GM23338 (cell line): Measurements from ENCODE around the gene DLGAP4. TPM values are rescaled to one million over a fixed set of nuclear protein-coding genes. Genes with fewer than 3 reads are reported as not detected.

Experiments used
- CREB1 ChIP-seq: fragments of 250-450 bp; sonication (Bioruptor Pico); IDR thresholded peaks from 2 replicates; pipeline ENCODE4 v1.5.0; 2020; ENCODE audit warnings: low read depth, mild to moderate bottlenecking, moderate library complexity
- ETS1 ChIP-seq: IDR thresholded peaks from 2 replicates; pipeline ENCODE4 v1.6.1; 2016; ENCODE audit warnings: antibody characterized with exemption
- EZH2 ChIP-seq: fragments of 200-600 bp; sonication (generic); IDR thresholded peaks from one replicate; pipeline ENCODE4 v1.8.0; 2017; ENCODE audit warnings: antibody characterized with exemption, mild to moderate bottlenecking, low read depth; ENCODE audit not compliant: unreplicated experiment
- JUNB ChIP-seq: IDR thresholded peaks from one replicate; pipeline ENCODE4 v1.6.1; 2016; ENCODE audit warnings: antibody characterized with exemption; ENCODE audit not compliant: unreplicated experiment
- POLR2AphosphoS5 ChIP-seq: IDR thresholded peaks from 2 replicates; pipeline ENCODE4 v1.6.1; 2016; ENCODE audit warnings: antibody characterized with exemption, low read depth
- REST ChIP-seq: IDR thresholded peaks from one replicate; pipeline ENCODE4 v1.6.1; 2018; ENCODE audit warnings: antibody characterized with exemption; ENCODE audit not compliant: unreplicated experiment
- ZNF331 ChIP-seq: fragments of 250-450 bp; sonication (Bioruptor Pico); IDR thresholded peaks from 2 replicates; pipeline ENCODE4 v1.5.0; 2020; ENCODE audit warnings: low read depth, mild to moderate bottlenecking, moderate library complexity
- ZNF462 ChIP-seq: fragments of 250-450 bp; sonication (Bioruptor Pico); IDR thresholded peaks from 2 replicates; pipeline ENCODE4 v1.5.0; 2020; ENCODE audit warnings: mild to moderate bottlenecking, moderate library complexity
- polyA plus RNA-seq: library from polyadenylated mRNA; unstranded; fragments of >200 nt; fragmentation: Nextera tagmentation; extraction: Ambion mirVana; gene quantifications from 2 replicates; pipeline ENCODE4 v1.2.1, GENCODE V29; 2016
- total RNA-seq: library from RNA; depleted of rRNA; stranded (reverse); fragments of >200 nt; shearing (Covaris generic); gene quantifications from 2 replicates; pipeline ENCODE4 v1.2.3, GENCODE V29; 2014

The DLGAP4 gene
- total and polyA plus RNA-seq, 2 experiments from 2014 or later: 46.1 to 52.2 TPM

- TF ChIP-seq ZNF462 (CRISPR knock-in tag): no peak
- no peak for TF ChIP-seq EZH2
- TF ChIP-seq POLR2AphosphoS5: no peak
- TF ChIP-seq ETS1: no peak
- no peak for TF ChIP-seq CREB1
- TF ChIP-seq REST: no peak
- no peak for TF ChIP-seq ZNF331 (CRISPR knock-in tag)
- no peak for TF ChIP-seq JUNB
Measured at GRCh38 chr20:36306553-36307411, 643 bp downstream of the DLGAP4 start (continued).
